ENCODE results near the gene LANCL1.

DNA sequence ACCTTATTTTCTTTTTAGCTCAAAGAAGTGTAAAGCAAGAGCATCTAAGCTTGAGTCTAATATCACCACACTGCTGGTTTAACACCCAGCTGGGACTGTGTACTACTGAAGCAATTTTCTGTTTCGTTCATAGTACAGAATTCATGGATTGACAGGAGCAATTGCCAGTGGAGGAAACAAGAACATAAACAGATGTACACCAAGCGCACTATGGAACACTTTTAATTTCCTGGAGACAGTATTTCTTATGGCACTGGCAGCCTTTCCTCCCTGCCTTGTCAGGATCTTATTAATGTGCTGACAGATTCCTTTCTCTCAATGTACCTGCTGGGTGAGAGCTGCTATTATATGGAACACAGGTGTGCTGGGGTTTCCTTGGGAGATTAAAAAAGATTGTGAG, 4.2 kb upstream of the LANCL1 start:
- TF ChIP-seq, protein P1, sequence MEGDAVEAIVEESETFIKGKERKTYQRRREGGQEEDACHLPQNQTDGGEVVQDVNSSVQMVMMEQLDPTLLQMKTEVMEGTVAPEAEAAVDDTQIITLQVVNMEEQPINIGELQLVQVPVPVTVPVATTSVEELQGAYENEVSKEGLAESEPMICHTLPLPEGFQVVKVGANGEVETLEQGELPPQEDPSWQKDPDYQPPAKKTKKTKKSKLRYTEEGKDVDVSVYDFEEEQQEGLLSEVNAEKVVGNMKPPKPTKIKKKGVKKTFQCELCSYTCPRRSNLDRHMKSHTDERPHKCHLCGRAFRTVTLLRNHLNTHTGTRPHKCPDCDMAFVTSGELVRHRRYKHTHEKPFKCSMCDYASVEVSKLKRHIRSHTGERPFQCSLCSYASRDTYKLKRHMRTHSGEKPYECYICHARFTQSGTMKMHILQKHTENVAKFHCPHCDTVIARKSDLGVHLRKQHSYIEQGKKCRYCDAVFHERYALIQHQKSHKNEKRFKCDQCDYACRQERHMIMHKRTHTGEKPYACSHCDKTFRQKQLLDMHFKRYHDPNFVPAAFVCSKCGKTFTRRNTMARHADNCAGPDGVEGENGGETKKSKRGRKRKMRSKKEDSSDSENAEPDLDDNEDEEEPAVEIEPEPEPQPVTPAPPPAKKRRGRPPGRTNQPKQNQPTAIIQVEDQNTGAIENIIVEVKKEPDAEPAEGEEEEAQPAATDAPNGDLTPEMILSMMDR (IDR thresholded peaks at IDR 0.05): no peak
- no peak for TF ChIP-seq POLR2A (IDR thresholded peaks at IDR 0.05)
